GM19351 (cell line): ENCODE data around the gene FANCC.
"Not testable (repeated sequence)": the region's sequence is repeated elsewhere in the genome, so short reads cannot be mapped to it uniquely, and the experiment has no call there.

Experiments used
- ATAC-seq: cut with Tn5 transposase; IDR thresholded peaks from one replicate; pipeline ENCODE4 v1.9.1; 2021; ENCODE audit warnings: mild to moderate bottlenecking, moderate library complexity; ENCODE audit not compliant: unreplicated experiment

FANCC gene

GRCh38 chr9:95242613-95243012 is 74.9 kb downstream of the FANCC start:
- ATAC-seq, result no peak

GRCh38 chr9:95239071-95239470 is 78.4 kb downstream of the FANCC start:
- ATAC-seq, result no peak

GRCh38 chr9:95237336-95237735 is 80.2 kb downstream of the FANCC start:
- ATAC-seq, result no peak

GRCh38 chr9:95230046-95230445 is 87.5 kb downstream of the FANCC start:
- no peak for ATAC-seq

- no peak for ATAC-seq
These were observed 88.1 kb downstream of the FANCC start for GRCh38 chr9:95229230-95229915.

- no peak for ATAC-seq
These were observed 90.6 kb downstream of the FANCC start for GRCh38 chr9:95226921-95227320.

- ATAC-seq, result no peak
These were observed 91.8 kb downstream of the FANCC start for GRCh38 chr9:95225726-95226106.

GRCh38 chr9:95225076-95225725 is 92.3 kb downstream of the FANCC start:
- no peak for ATAC-seq

- no peak for ATAC-seq
These were observed 93.0 kb downstream of the FANCC start for GRCh38 chr9:95224376-95225019.

GRCh38 chr9:95220352-95220751 is 97.2 kb downstream of the FANCC start:
- ATAC-seq, result not testable (repeated sequence)

GRCh38 chr9:95218773-95219172 is 98.7 kb downstream of the FANCC start:
- no peak for ATAC-seq

GRCh38 chr9:95217936-95218335 is 99.6 kb downstream of the FANCC start:
- ATAC-seq, result no peak

- no peak for ATAC-seq
These were observed 102.1 kb downstream of the FANCC start for GRCh38 chr9:95215336-95215898.

GRCh38 chr9:95213117-95213516 is 104.4 kb downstream of the FANCC start:
- no peak for ATAC-seq

- no peak for ATAC-seq
These were observed 106.5 kb downstream of the FANCC start for GRCh38 chr9:95211028-95211427.

- no peak for ATAC-seq
These were observed 110.1 kb downstream of the FANCC start for GRCh38 chr9:95207403-95207802.

GRCh38 chr9:95206143-95206542 is 111.4 kb downstream of the FANCC start:
- no peak for ATAC-seq

GRCh38 chr9:95204710-95205109 is 112.8 kb downstream of the FANCC start:
- ATAC-seq, result no peak

GRCh38 chr9:95204310-95204709 is 113.2 kb downstream of the FANCC start:
- ATAC-seq, result no peak

GRCh38 chr9:95203019-95203418 is 114.5 kb downstream of the FANCC start:
- ATAC-seq, result not testable (repeated sequence)

- no peak for ATAC-seq
These were observed 115.3 kb downstream of the FANCC start for GRCh38 chr9:95202076-95202681.
